ENCODE data around the gene C3orf22. TPM values are rescaled to one million over a fixed set of nuclear protein-coding genes. Genes with fewer than 3 reads are reported as not detected.

C3orf22 gene
- total and polyA plus RNA-seq, 12 donors, result 0.26 TPM; not detected in 11

GRCh38 chr3:126508564-126508964 lies 50.2 kb downstream of the C3orf22 start:
- Histone ChIP-seq H3K4me3 (no peak overlapping the region), H3K36me3 (no peaks in the 10 kb centered on the region), H3K9me3 (no peaks in the 10 kb centered on the region), H3K4me1 (peaks cover 0 to 11% (median 0%) of the 10 kb centered on the region in 9 donors), H3K27ac (no peak overlapping the region), H3K27me3 (peaks cover 0 to 5% (median 0%) of the 10 kb centered on the region in 7 donors)
- ATAC-seq, result no peak
- no peak for TF ChIP-seq CTCF (IDR thresholded peaks at IDR 0.05)
- 92 to 95% methylated on average over 4 of the region's 4 CpGs for whole genome bisulfite sequencing, 2 donors
- intact Hi-C loops (cut with DNase I), result no loop called here
- DNase-seq, result no peak

DNA sequence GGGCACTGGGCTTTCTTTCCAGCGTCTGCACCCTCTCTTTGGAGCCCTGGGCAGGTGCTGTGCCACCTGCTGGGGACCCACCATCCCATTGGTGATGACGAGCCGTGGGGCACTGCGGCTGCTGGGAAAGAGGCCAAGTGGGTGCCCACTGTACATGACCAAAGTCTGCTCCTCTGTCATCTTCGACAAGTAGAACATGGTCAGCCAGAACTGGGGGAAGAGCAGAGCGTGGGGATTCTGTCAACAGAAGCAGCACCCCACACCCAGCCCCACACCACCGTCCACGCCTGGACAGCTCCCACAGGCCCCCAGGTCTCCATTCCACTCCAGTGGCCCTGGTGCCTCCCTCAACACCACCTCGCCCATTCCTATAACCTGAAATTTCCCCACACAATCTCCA lies 50.8 kb downstream of the C3orf22 start:
- 84 to 93% methylated on average over 9 of the region's 9 CpGs for WGBS, 2 donors
- peaks cover 0 to 8% (median 0%) of the 10 kb centered on the region in 9 donors for H3K4me1 ChIP-seq
- no peaks in the 10 kb centered on the region for H3K9me3 ChIP-seq
- H3K27me3 ChIP-seq, result peaks cover 0 to 5% (median 0%) of the 10 kb centered on the region in 7 donors
- no peak for TF ChIP-seq CTCF (IDR thresholded peaks at IDR 0.05)
- H3K27ac ChIP-seq, result no peak overlapping the region
- no peaks in the 10 kb centered on the region for H3K36me3 ChIP-seq
- no peak overlapping the region for H3K4me3 ChIP-seq
- intact Hi-C loops (cut with DNase I), result no loop called here
- DNase-seq (no peak), ATAC-seq (no peak)

DNA sequence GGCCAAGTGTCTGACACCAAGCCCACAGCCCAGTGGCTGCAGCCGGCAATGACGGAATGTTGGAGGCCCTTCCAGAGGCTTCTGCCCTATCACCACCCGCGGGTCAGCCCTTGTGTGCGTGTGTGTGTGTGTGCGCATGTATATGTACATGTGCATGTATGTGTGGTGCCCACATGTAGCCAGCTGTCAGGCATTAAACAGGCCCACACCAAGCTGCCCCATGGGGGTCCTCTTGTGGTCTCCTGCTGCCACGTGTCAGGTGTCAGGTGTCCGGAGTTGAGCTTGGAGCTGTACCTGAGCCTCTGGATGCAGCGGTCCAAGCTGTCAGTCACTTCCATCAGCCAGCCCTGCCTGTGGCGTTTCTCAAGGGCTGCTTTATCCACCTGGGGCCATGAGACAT lies 55.0 kb downstream of the C3orf22 start:
- ATAC-seq (no peak), DNase-seq (no peak)
- Histone ChIP-seq H3K27ac (no peak overlapping the region), H3K27me3 (peaks cover 0 to 5% (median 0%) of the 10 kb centered on the region in 7 donors), H3K36me3 (no peaks in the 10 kb centered on the region), H3K4me1 (no peaks in the 10 kb centered on the region), H3K4me3 (no peak overlapping the region), H3K9me3 (no peaks in the 10 kb centered on the region)
- no peak for TF ChIP-seq CTCF (IDR thresholded peaks at IDR 0.05)
- WGBS, 2 donors, result 90% methylated on average over 10 of the region's 10 CpGs
- intact Hi-C loops (cut with DNase I), result no loop called here

DNA sequence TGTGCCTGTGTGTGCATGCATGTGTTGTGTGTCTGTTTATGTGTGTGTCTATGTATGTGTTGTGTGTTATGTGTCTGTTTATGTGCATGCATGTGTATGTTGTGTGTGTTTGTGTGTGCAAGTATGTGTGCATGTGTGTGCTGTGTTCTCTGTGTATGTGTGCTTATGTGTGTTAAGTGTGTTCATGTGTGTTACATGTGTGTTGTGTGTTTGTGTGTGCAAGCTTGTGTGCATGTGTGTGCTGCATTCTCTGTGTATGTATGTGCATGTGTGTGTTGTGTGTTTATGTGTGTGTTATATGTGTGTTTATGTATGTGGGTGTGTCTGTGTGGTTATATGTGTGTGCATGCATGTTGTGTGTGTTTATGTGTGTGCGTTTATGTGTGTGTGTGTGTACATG lies 56.1 kb downstream of the C3orf22 start:
- no peak overlapping the region for H3K27ac ChIP-seq
- no peaks in the 10 kb centered on the region for H3K4me1 ChIP-seq
- ATAC-seq (no peak), DNase-seq (no peak)
- intact Hi-C loops (cut with DNase I), result no loop called here
- WGBS, 2 donors, result 93 to 95% methylated on average over 1 of the region's 1 CpG
- H3K9me3 ChIP-seq, result no peaks in the 10 kb centered on the region
- H3K27me3 ChIP-seq, result peaks cover 0 to 5% (median 0%) of the 10 kb centered on the region in 7 donors
- no peak overlapping the region for H3K4me3 ChIP-seq
- H3K36me3 ChIP-seq, result no peaks in the 10 kb centered on the region
- no peak for TF ChIP-seq CTCF (IDR thresholded peaks at IDR 0.05)

Data from heart right ventricle (tissue), 16 donors.